Bronchial epithelial cell (primary cell): ENCODE measurements around the gene RPS6KA2. TPM values are rescaled to one million over a fixed set of nuclear protein-coding genes. Genes with fewer than 3 reads are reported as not detected.
"Not testable (repeated sequence)": the region's sequence is repeated elsewhere in the genome, so short reads cannot be mapped to it uniquely, and the experiment has no call there.

Experiments used
- DNase-seq: peaks from one replicate; pipeline ENCODE4 v3.0.0-alpha.2; 2010; ENCODE audit warnings: low read depth
- FAIRE-seq: peaks from 2 replicates; lab custom pipeline; 2011; peaks lifted over from hg19 to GRCh38; lab: Jason Lieb, UNC
- H3K27me3 ChIP-seq: 2 replicates; pipeline ENCODE4 v1.5.1; 2011; ENCODE audit warnings: low read length; ENCODE audit not compliant: control insufficient read depth, insufficient read depth
- H3K36me3 ChIP-seq: 2 replicates; pipeline ENCODE4 v1.5.1; 2011; ENCODE audit warnings: low read length; ENCODE audit not compliant: control insufficient read depth, insufficient read depth
- H3K4me3 ChIP-seq: 2 replicates; pipeline ENCODE4 v1.5.1; 2011; ENCODE audit warnings: mild to moderate bottlenecking, low read depth, low read length, control low read depth
- total RNA-seq: library from RNA; depleted of rRNA; stranded (reverse); fragments of >200 nt; gene quantifications from 2 replicates; pipeline ENCODE4 v1.2.1, GENCODE V29; 2014
- TF ChIP-seq, protein P1 (sequence below): IDR thresholded peaks from 2 replicates; pipeline ENCODE4 v1.5.1; 2011; ENCODE audit warnings: mild to moderate bottlenecking, moderate library complexity, low read length, control low read depth, inconsistent platforms; ENCODE audit not compliant: insufficient read depth, severe bottlenecking

RPS6KA2 gene
- total RNA-seq, 1 donor from 2014 or later, result 42.6 TPM

GRCh38 chr6:166637812-166638572 is 10.9 kb upstream of the RPS6KA2 start:
- no peak for DNase-seq
- H3K4me3 ChIP-seq, result no peak overlapping the region
- no peak for FAIRE-seq
- no peaks in the 10 kb centered on the region for H3K36me3 ChIP-seq
- H3K27me3 ChIP-seq, result peaks cover 3% of the 10 kb centered on the region
- TF ChIP-seq, protein P1, sequence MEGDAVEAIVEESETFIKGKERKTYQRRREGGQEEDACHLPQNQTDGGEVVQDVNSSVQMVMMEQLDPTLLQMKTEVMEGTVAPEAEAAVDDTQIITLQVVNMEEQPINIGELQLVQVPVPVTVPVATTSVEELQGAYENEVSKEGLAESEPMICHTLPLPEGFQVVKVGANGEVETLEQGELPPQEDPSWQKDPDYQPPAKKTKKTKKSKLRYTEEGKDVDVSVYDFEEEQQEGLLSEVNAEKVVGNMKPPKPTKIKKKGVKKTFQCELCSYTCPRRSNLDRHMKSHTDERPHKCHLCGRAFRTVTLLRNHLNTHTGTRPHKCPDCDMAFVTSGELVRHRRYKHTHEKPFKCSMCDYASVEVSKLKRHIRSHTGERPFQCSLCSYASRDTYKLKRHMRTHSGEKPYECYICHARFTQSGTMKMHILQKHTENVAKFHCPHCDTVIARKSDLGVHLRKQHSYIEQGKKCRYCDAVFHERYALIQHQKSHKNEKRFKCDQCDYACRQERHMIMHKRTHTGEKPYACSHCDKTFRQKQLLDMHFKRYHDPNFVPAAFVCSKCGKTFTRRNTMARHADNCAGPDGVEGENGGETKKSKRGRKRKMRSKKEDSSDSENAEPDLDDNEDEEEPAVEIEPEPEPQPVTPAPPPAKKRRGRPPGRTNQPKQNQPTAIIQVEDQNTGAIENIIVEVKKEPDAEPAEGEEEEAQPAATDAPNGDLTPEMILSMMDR, result no peak

DNA sequence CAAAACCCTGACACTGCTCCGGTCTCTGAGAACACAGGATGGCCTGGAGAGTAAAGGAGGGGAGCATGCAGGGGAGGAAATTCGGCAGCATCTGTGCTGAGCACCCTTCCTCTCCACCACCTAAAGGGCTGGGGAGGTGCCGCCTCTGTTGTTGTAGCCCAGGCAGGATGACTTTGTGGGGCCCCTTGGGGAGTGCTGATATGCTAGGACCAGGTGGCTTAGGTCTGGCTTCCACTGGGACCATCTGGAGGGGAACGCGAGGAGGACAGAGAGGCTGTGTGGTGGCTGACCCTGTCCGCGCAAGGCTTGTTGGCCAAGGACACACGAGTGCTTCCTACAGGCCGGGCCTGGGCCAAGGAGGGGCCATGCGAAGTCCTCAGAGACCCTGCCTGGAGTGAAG is 9.9 kb upstream of the RPS6KA2 start:
- Histone ChIP-seq H3K4me3 (no peak overlapping the region), H3K27me3 (peaks cover 3% of the 10 kb centered on the region), H3K36me3 (no peaks in the 10 kb centered on the region)
- FAIRE-seq (no peak), DNase-seq (no peak)
- TF ChIP-seq, protein P1, result no peak

DNA sequence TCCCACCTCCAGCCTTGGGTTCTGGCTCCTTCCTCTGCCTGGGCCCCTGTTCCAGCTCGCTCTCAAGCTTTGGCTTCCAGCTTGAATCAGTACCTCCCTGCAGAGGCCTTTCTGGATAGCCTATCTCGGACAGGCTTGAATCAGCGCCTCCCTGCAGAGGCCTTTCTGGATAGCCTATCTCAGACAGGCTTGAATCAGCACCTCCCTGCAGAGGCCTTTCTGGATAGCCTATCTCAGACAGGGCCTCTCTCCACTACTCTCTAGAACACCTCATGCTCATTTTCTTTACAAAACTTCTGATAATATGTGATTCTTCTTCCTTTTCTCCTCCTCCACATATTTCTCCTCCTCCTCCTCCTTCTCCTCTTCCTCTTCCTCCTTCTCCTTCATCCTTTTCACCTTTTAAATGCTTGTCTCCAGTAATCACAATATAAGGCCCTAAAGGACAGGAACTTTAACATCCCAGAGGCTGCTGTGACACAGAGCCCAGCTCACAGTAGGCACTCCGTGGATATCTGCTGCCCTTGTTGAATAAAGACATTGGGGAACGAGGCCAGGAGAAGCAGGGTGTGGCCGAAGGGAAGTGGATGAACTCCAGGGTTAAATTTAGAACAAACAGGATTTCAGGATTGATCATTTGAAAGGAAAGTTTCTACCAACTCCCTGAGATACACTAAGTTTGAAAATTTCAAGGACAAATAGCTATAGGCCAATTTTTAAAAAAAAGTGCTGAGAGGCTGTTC is 9.3 kb upstream of the RPS6KA2 start:
- Histone ChIP-seq H3K36me3 (no peaks in the 10 kb centered on the region), H3K4me3 (no peak overlapping the region), H3K27me3 (peaks cover 3% of the 10 kb centered on the region)
- TF ChIP-seq, protein P1, result no peak
- FAIRE-seq, result no peak
- no peak for DNase-seq

DNA sequence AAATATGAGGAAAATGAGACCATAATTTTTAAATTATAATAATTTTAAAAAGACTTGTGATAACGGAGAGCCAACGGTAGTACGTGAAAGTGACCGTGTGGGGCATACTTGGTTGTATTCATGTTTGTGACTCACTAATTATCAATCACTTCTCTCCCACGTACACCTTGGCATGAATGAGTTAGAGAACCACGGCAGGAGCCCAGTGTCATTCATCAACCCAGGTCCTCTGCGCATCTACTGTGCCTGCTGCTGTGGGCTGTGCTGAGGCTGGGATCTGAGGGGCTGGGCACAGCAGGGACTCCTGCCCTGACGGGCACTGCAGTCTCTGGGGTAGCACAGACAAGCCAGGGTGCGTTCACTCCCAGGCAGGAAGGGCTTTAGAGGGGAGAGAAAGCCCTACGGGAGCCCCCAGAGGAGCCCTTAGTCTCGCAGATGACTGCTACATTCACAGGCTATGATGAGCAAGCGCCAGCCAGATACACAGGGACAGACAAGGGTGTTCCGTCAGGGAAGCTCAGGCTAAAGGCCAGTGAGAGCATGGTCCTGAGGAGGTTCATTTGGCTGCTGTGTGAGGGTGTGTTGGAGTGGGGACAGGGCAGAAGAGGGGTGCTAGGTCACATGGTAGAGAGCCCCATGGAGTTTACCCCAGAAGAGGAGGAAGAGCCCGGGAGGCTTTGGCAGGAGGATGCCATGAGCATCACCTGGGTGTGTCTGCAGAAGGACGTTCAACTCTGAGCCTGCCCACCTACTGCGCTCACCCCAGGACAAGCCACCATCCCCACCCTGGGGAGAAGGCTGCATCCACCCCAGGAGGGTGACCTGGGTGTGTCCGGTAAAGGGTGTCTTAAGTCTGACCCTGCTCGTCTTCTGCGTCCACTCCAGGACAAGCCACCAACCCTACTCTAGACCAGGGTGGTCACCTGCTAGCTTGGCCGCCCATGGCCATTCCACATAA is 8.2 kb upstream of the RPS6KA2 start:
- FAIRE-seq (no peak), DNase-seq (no peak)
- TF ChIP-seq, protein P1, result no peak
- no peaks in the 10 kb centered on the region for H3K36me3 ChIP-seq
- no peak overlapping the region for H3K4me3 ChIP-seq
- H3K27me3 ChIP-seq, result peaks cover 3% of the 10 kb centered on the region

GRCh38 chr6:166634581-166634980 is 7.5 kb upstream of the RPS6KA2 start:
- not testable (repeated sequence) for DNase-seq, H3K36me3 ChIP-seq, H3K4me3 ChIP-seq, FAIRE-seq, H3K27me3 ChIP-seq
